Renal pelvis (tissue), 4 donors: Measurements from ENCODE around the gene LENG8. TPM values are rescaled to one million over a fixed set of nuclear protein-coding genes. Genes with fewer than 3 reads are reported as not detected.
"Not testable (repeated sequence)": the region's sequence is repeated elsewhere in the genome, so short reads cannot be mapped to it uniquely, and the experiment has no call there.

ENCODE experiments used
- DNase-seq: peaks from one replicate; pipeline ENCODE4 v3.0.0-alpha.2; 2013
- polyA plus RNA-seq, 3 donors: library from polyadenylated mRNA; unstranded; fragments of 120-200 nt; gene quantifications; one replicate each; pipeline ENCODE4 v1.2.1, GENCODE V29; 2013; ENCODE audit not compliant: insufficient read length in 3 of 3

The LENG8 gene
- polyA plus RNA-seq, 3 donors = 156 to 228 (median 218) TPM

DNA sequence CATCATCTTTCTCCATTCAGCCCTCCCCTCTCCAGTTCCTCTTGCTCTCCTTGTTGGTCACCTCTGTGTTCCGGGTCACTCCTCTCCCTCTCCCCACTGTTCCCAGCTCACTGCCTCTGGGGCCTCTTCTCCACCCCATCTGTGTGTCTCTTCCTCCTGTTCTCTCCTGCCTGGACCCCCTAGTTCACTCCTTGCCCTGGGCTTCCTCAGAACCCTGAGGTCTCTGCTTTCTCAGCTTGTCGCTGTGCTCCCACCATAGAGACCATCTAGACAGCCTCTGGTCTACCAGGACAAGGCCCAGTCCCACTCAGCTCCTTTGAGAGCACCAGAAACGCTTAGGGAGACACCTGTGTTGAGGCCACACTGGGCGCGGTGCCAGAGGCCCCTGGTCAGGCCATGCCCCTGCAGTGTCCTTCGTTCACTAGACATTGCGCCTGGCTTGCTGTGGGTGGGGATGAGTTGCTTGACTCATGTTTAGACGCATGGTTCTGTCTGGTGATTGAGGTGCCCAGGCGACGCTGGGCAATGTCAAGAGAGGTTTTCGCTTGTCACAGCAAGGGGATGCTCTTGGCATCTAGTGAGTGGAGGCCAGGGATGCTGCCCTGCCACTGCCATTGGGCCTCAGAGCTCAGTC, 9.8 kb downstream of the LENG8 start:
- no peak for DNase-seq

DNA sequence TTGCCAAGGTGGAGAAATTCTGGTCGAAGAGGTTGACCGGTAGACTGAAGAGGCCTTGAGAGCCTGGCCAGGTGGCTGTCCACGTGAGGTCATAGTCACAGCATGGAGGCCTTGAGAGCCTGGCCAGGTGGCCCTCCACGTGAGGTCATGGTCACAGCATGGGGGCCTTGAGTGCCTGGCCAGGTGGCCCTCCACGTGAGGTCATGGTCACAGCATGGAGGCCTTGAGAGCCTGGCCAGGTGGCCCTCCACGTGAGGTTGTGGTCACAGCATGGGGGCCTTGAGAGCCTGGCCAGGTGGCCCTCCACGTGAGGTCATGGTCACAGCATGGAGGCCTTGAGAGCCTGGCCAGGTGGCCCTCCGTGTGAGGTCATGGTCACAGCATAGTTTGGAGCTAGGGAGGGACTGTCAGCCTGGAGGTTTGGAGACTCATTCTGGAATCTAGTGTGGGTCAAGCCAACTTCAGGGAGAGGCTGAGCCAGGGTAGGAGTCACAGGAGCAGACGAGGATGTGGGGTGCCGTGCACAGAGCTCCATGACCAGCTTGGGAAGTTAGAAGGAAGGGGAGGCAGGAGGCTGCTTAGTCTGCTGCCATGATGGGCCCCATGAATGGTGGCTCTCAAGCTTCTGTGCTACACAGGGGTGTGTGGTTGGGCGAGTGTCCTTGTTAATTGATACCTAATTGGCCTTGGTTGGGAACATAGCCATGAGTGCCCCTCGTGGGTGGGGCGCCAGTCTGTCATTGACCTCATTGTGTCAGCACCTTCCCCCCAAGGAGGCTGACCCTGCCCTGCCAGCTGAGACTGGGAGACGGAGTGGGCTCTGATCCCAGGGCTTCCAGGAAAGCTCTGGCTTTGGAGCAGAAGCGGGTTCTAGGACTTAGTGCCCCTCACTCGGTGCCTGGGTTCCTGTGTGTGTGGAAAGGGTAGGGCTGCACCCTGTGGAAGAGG, 10.6 kb downstream of the LENG8 start:
- no peak for DNase-seq

DNA sequence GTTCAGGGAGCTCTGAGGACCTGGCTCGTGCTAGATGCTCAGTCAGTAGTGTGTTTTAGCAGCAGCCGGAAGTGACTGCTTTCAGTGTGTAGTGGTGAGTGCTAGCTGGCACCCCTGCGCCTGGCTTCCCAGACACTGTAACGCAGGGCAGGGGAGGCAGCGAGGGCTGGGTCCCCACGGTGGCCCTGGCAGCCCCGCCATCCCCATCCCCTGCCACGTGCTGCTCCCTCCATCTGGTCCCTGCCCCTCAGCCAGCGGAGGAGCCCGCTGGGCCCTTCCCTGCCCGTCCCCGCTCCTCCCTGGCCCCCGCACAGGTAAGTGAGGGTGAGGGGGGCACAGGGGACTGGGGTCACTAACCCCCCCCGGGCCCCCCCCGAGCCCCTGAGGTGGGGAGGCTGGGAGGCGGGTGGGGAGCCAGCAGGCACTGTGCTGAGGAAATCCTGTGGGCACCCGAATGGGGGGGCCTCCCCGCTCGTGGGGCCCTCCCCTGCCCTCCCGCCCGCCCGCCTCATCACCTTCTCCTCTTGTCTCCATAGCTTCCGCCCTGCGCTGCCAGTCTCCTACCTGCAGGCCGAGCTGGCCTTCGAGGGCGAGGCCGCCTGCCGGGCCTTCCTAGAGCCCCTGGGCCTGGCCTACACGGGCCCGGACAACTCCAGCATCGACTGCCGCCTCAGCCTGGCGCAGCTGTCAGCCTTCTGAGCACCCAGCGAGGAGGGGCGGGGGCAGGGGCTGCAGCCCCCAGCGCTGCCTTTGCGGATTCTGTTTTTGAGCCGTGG, 11.4 kb downstream of the LENG8 start:
- DNase-seq = no peak

DNA sequence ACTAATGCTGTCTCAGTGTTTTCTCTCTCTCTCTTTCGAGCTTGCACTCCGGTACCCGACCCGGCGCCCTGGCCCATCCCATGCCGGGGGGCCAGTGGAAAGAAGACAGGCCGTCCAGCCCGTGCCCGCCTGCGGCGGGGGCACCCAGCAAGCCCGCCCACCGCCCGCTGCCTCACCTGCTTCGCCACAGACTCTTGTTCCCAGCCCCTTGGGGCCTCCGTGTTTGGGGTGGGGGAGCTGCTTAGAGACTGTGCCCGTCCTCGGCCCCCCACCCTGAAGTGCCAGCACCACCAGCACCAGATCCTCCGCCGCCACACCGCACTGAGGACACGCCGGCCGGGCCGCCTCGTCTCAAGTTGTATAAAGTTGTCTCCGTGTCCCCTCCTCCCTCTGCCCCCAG, 12.2 kb downstream of the LENG8 start:
- no peak for DNase-seq

DNA sequence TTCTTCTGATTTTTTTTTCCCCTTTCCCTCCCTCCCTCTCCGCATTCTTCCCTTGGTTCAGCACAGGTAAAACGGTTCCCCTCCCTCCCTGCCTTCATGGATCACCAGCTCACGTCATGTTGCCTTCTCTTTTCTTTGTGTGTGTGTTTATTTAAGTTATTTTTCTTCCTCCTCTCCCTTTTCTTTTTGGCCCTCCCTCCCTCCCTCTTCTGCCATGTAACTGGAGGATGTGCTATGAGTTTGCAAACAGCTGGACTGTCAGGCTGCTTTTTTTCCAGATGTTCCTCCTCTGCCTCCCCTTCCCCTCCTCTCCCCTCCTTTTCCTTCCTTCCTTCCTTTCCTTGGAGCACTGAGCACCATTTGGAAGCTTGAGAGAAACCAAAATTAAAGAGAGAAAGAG, 12.6 kb downstream of the LENG8 start:
- peak; percentile 77 for DNase-seq

DNA sequence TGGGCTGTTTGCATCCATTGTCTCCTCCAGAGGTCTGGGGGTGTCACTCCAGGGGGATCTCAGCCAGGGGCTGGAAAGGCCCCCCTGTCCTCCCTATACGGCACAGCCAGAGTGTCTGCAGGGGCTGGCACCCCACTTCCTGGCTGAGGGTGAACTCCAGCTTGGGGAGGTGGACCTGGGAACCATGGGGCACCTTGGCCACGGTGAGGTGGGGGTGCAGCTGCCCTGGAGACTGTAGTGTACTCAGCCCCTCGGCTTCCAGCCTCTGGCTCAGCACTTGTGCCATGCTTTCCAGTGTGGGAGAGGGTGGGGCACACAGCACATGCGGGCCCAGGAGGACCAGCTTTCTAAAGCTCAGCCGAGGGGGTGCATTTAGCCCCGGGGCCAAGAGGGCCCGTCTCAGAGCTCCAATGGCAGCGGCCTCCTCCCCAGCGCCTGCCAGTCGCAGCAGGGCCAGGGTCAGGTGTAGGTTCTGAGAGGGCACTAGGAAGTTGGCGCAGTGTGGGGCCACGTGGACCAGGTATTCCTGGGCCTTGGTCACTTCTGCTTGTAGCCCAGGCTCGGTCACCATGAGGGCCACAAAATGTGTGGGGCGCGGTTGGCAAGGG, 13.2 kb downstream of the LENG8 start:
- no peak for DNase-seq

DNA sequence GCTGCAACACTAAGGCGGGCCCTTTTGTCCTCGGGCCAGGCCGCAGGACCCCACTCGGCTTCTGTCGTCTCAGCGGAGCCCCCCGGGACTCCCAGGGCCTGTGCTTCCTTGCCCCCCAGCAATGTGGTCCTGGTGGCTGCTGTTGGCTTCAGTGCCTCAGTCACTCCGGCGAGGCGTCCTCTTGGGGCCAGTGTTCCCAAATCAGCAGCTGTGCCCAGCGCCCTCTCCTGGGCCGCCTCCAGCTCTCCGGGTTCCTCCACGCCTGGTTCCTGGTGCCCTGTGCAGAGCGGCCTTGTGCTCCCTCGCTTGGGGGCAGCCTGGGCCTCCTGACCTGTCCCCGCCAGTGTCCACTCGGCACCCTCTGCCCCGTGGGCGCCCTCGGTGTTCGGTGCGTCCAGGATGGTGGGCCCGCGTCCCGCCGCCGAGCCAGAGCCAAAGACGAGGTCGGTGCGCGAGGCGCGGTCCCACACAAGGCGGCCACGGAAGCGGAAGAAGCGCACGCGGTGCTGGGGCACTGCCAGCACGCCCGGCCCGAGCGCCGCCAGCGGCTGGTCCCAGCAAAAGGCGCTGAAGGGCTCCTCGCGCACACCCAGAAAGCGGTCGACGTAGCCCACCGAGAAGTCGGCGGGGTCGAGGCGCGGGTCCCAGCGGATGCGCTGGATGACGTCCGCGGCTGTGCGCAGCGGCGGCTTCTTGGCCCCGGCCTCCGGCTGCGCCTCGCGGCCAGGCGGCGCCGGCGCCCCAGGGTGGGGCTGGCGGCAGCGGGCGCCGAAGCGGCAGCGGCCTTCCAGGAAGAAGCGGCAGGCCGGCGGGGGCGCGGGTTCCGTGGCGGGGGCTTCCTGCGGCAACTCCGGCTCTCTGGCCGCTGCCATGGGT, 13.9 kb downstream of the LENG8 start:
- peak; percentile 42 for DNase-seq

DNA sequence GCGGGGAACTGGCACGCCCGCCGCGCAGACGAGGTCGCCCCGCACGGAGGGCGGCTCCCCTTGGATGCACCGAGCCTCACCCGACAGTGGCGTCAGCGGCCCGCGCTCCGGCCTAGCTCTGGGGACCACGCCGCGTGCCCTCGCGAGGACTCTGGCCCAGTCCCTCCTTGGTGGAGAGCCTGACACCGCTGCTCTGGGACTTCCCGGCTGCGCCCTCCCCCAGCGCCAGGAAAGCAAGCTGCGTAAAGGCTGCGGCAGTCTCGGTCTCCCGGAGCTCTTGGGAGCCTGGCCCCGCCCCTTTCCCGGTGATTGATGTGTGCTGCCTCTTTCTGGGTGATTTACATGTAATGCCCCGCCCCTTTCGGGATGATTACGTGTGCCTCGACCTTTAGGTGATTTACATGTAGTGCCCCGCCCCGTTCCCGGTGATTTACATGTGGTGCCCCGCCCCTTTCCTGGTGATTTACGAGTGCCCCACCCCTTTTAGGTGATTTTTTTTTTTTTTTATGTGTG, 14.6 kb downstream of the LENG8 start, which contains the start of gene LENG9:
Gene LENG9 (minus strand): TSS at position 248 of the 513 bp plus-strand sequence. CDS start 252 bp downstream, outside the sequence.
- peak; percentile 94 for DNase-seq

DNA sequence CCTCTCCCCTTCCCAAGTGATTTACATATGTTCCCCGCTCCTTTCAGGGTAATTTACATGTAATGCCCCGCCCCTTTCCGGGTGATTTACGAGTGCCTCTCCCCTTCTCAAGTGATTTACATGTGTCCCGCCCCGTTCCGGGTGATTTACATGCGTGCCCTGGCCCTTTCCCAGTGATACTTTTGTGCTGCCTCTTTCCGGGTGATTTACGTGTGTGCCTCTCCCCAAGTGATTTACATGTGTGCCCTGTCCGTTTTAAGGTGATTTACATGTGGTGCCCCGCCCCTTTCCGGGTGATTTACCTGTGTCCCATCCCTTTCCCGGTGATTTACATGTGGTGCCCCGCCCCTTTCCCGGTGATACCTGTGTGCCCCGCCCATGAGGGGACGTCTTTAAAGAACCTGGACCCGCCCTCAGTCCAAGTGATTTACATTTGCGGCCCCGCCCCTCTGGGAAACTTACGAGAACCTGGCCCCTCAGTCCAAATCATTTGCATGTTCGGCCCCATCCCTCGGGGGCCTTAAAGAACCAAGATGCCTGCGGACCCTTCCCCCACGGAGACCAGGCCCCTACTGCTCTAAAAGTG, 15.1 kb downstream of the LENG8 start:
- peak; percentile 87 for DNase-seq

DNA sequence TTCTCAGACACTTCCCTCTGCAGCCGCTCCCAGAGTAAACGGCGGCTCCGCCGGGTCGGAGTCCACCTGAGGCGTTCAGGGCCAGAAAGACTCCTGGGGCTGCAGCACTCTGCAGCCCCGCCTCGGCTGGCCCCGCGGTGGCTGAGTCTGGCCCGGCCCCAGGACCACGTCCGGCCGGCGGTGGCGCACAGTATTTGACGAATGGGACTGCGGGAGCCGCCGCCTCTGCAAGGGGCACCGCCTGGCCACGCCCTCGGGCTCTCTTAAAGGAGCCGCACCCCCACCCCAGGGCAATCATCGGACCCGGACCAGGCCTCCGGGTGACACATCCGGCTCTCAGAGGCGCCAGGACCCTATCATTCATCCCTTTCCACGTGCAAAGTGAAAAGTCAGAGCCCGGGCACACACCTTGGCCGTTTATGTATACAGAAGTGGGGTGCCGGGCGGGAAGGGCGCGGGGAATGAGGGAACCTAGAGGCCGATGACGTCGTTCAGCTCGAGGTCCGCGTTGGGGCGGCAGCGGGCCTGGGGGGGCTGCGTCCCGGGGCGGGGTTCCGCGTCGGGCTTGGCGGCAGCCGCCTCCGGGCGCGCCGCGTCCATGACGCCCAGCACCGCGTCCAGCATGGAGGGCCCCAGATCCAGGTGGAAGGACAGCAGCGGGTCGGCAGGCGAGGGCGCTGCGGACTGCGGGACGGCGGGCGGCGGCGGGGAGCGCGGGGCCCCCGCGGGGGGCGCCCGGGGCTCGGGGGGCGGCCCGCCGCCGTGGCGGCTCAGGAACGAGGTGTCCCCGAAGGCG, 15.8 kb downstream of the LENG8 start:
- DNase-seq = peak; percentile 87

DNA sequence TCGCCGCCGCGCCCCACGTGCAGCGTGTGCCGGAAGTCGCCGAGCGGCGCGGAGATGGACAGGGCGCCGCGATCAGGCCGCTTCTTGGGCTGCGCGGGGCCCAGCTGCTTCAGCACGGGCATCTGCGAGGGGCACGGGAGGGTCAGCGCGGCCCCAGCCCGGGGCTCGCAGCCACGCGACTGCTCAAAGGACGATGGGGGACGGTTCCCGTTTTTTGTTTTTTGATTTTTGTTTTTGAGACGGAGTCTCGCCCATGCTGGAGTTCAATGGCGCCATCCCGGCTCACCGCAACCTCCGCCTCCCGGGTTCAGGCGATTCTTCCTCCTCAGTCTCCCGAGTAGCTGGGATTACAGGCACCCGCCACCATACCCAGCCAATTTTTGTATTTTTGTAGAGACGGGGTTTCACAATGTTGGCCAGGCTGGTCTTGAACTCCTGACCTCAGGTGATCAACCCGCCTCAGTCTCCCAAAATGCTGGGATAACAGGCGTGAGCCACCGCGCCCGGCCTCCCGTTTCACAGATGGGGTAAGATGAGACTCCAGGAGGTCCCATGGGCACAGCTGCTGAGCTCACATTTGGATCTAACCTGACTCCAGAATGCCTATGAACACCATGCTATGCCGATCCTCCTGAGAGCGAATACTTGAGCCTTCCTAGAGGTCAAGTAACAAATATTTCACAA, 16.6 kb downstream of the LENG8 start:
- DNase-seq = no peak

DNA sequence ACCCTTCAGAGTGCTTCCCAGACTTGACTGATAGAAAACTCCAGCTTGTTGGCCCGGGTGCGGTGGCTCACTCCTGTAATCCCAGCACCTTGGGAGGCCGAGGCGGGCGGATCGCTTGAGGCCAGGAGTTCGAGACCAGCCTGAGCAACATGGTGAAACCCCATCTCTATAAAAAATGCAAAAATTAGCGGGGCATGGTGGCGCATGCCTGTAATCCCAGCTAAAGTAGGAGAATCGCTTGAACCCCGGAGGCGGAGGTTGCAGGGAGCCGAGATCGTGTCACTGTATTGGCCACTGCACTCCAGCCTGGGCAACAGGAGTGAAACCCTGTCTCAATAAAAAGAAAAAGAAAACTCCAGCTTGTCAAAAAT, 17.1 kb downstream of the LENG8 start:
- DNase-seq = not testable (repeated sequence)

DNA sequence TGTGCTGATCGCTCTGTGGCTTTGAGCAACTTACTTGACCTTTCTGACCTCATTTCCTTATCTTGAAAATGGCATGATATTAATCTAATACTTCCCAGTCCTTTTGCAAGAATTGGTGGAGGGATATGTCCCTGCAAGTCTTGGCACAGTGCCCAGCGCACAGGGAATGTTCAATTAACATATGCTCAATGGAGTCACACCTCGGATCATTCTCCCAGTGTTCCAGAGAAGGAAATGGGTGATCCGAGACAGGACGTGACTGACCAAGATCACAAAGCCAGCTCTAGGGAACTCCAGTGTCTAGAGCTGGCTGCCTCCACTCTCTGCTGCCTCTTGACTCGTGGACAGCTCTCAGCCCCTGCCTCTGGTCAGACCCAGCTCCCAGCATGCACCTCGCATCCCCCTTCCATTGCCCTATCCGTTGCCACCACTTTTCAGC, 20.5 kb downstream of the LENG8 start:
- DNase-seq = no peak

DNA sequence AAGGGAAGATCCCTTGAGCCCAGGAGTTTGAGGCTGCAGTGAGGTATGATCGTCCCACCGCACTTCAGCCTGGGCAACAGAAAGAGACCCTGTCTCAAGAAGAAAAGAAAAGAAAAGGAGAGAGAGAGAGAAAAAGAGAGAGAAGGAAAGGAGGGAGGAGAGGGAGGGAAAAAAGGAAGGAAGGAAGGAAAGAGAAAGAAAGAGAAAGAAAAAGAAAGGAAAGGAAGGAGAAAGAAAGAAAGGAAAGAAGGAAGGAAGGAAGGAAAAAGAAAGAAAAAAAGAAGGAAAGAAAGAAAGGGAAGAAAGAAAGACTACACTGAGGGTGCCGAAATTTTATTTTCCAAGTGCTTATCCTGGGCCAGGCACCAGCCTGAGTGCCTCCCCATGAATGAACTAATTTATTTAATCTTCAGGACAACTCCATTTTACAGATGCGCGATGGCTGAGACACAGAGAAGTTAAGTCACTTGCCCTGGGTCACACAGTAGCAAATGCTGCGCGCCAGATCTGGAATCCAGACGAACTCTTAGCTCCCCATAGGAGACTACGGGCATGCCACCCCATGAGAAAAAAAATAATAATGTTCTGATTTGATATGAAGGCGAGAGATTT, 21.4 kb downstream of the LENG8 start:
- no peak for DNase-seq

DNA sequence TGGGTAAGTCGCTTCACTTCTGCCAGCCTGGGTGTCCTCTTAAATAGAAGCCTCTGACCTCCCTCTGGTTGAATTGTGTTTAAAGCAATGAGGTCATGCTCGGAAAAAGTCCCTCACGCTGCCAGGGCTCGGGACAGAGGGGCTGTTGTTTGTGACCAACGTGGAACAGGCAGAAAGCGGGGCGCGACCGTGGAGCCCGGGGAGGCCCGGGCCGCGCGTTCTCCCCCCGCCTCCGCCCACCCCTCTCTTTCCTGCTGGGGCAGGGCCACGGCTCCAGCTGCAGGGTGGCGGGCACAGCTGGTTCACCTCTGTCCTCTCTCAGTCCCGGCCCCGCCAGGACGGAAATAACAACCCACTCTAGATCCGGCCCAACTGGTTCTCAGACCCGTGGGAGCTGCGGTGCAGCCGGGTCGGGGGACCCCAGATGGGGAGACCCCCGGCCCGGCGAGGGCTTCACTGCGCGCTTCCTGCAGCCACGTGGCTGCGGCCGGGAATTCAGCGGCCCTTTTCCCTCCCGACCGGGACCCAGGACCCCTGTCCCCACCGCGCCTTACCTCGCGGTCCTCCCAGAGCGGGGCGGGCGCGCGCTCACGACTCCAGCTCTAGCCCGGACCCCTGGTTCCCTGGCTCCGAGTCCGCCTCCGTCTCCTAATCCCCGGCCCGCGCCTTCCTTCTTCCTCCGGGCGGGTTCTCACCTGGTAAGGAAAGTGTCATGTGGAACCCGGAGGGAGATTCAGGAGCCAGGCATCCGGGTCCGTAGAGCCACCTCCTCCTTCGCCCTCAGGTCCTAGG, 22.2 kb downstream of the LENG8 start:
- no peak for DNase-seq

DNA sequence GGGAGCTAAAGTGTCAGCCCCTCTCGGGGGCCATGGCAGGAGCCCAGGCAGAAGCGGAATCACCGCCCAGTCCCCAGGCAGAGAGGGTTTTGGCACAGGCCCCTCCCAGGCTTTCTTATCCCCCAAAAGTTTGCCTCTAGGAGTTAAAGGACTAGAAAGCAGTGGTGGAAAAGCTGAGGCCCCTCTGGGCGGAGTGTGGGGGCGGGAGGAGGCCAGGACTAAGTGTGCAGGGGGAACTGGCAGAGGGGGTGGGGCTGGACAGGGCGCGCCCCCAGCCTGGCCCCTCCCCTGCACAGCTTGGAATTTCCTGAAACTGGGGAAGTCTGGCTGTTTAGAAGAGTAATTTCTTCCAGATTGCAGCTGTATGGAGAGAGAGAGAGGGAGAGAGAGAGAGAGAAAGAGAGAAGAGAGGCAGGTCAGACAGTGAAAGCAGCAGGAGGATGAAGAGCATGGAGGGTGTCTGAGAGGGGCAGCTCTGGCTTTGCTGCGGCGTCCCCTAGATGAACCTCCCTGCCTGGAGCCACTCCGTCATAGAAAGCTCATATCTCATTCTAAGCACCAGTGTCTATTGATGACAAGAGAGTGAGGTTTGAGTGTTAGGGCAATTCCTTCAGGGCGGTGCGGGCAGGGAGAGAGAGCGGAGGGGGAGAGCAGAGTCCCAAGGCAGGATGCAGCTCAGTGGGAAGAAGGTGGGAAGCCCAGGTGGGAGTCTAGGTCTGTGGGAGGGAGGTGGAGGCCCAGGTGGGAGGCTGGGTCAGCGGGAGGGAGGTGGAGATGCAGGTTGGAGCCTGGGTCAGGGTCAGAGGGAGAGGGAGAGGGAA, 24.3 kb downstream of the LENG8 start, which contains the start of gene CDC42EP5:
Gene CDC42EP5 (minus strand): TSS at position 226 of the 821 bp plus-strand sequence. CDS start 7,749 bp downstream, outside the sequence.
- peak; percentile 91 for DNase-seq
